Thyroid gland (tissue), 4 donors: ENCODE results near the gene RALB.

Experiments
- CTCF ChIP-seq, 6 experiments: fragments of 200-600 bp in 3 of 6; fragments of 450-650 bp in 3 of 6; sonication (generic) in 3 of 6; IDR thresholded peaks; one replicate each; pipeline ENCODE4 v1.5.1; 2016 to 2019; ENCODE audit warnings: antibody characterized with exemption in 6 of 6, mild to moderate bottlenecking in 2 of 6, inconsistent platforms in 1 of 6, moderate library complexity in 1 of 6
- POLR2A ChIP-seq, 2 donors: fragments of 450-650 bp; IDR thresholded peaks; one replicate each; pipeline ENCODE4 v1.6.1; 2017; ENCODE audit warnings: antibody characterized with exemption in 2 of 2, mild to moderate bottlenecking in 2 of 2, moderate library complexity in 1 of 2

- no peak for TF ChIP-seq CTCF (IDR thresholded peaks at IDR 0.05)
- no peak for TF ChIP-seq POLR2A (IDR thresholded peaks at IDR 0.05)
Measured at GRCh38 chr2:120299561-120299960, 46.9 kb downstream of the RALB start.
